DOHH2 (cell line): Measurements from ENCODE around the gene SMAD3.

Source experiments
- H3F3A ChIP-seq: fragments of 200-600 bp; sonication (generic), shearing (Covaris generic); 2 replicates; pipeline ENCODE4 v1.6.0; 2016; ENCODE audit warnings: antibody characterized with exemption, mild to moderate bottlenecking; ENCODE audit not compliant: control insufficient read depth, insufficient read depth
- H3K27ac ChIP-seq: fragments of 200-600 bp; sonication (generic); 2 replicates; pipeline ENCODE4 v1.5.1; 2014; ENCODE audit warnings: low read depth, mild to moderate bottlenecking, low read length, moderate library complexity
- H3K27me3 ChIP-seq: fragments of 200-600 bp; sonication (generic); 2 replicates; pipeline ENCODE4 v1.6.1; 2014; ENCODE audit warnings: mild to moderate bottlenecking, low read length, mixed read lengths; ENCODE audit not compliant: control insufficient read depth
- H3K36me3 ChIP-seq: fragments of 200-600 bp; sonication (generic); 2 replicates; pipeline ENCODE4 v1.6.1; 2014; ENCODE audit warnings: mild to moderate bottlenecking, low read length, moderate library complexity, mixed read lengths; ENCODE audit not compliant: control insufficient read depth
- H3K4me1 ChIP-seq: fragments of 200-600 bp; sonication (generic); 2 replicates; pipeline ENCODE4 v1.6.1; 2014; ENCODE audit warnings: mild to moderate bottlenecking, low read length, mixed read lengths; ENCODE audit not compliant: control insufficient read depth
- H3K4me2 ChIP-seq: fragments of 200-600 bp; sonication (generic); 2 replicates; pipeline ENCODE4 v1.6.0; 2014; ENCODE audit warnings: mild to moderate bottlenecking, low read length, moderate library complexity
- H3K4me3 ChIP-seq: fragments of 200-600 bp; sonication (generic); 2 replicates; pipeline ENCODE4 v1.5.1; 2014; ENCODE audit warnings: mild to moderate bottlenecking, low read length, mixed read lengths
- H3K79me2 ChIP-seq: fragments of 200-600 bp; sonication (generic); 2 replicates; pipeline ENCODE4 v1.6.1; 2014; ENCODE audit warnings: mild to moderate bottlenecking, low read length, mixed read lengths; ENCODE audit not compliant: control insufficient read depth
- H3K9me2 ChIP-seq: fragments of 200-600 bp; sonication (generic); replicated peaks from 2 replicates; pipeline ENCODE4 v1.6.1; 2014; ENCODE audit warnings: mild to moderate bottlenecking, low read length, mixed read lengths; ENCODE audit not compliant: control insufficient read depth
- H3K9me3 ChIP-seq: fragments of 200-600 bp; sonication (generic); 2 replicates; pipeline ENCODE4 v1.6.1; 2014; ENCODE audit warnings: antibody characterized with exemption, low read length, mixed read lengths; ENCODE audit not compliant: control insufficient read depth, insufficient read depth
- H4K20me1 ChIP-seq: fragments of 200-600 bp; sonication (generic); 2 replicates; pipeline ENCODE4 v1.6.0; 2014; ENCODE audit warnings: low read depth, mild to moderate bottlenecking, antibody characterized with exemption, low read length, moderate library complexity; ENCODE audit not compliant: control insufficient read depth, insufficient read depth
- EZH2phosphoT487 ChIP-seq: fragments of 200-600 bp; sonication (generic); IDR thresholded peaks from 2 replicates; pipeline ENCODE4 v1.6.1; 2017; ENCODE audit warnings: borderline replicate concordance, mild to moderate bottlenecking, antibody characterized with exemption, low read length, moderate library complexity, mixed read lengths
- TF ChIP-seq, protein P1 (sequence below): fragments of 200-600 bp; sonication (generic); IDR thresholded peaks from one replicate; pipeline ENCODE4 v1.5.1; 2014; ENCODE audit warnings: antibody characterized with exemption, mild to moderate bottlenecking, low read depth, low read length; ENCODE audit not compliant: poor library complexity, severe bottlenecking

Gene SMAD3

DNA sequence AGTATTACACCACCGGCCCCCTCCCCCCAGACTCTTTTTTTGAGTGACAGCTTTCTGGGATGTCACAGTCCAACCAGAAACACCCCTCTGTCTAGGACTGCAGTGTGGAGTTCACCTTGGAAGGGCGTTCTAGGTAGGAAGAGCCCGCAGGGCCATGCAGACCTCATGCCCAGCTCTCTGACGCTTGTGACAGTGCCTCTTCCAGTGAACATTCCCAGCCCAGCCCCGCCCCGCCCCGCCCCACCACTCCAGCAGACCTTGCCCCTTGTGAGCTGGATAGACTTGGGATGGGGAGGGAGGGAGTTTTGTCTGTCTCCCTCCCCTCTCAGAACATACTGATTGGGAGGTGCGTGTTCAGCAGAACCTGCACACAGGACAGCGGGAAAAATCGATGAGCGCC lies 125.4 kb downstream of the SMAD3 start:
- H3F3A ChIP-seq, result no peaks in the 10 kb centered on the region
- H3K27ac ChIP-seq, result no peak overlapping the region
- no peaks in the 10 kb centered on the region for H3K79me2 ChIP-seq
- H3K4me2 ChIP-seq, result no peak overlapping the region
- H3K9me2 ChIP-seq, result no peaks in the 10 kb centered on the region
- H3K9me3 ChIP-seq, result no peaks in the 10 kb centered on the region
- no peaks in the 10 kb centered on the region for H4K20me1 ChIP-seq
- TF ChIP-seq EZH2phosphoT487, result no peak
- TF ChIP-seq, protein P1, sequence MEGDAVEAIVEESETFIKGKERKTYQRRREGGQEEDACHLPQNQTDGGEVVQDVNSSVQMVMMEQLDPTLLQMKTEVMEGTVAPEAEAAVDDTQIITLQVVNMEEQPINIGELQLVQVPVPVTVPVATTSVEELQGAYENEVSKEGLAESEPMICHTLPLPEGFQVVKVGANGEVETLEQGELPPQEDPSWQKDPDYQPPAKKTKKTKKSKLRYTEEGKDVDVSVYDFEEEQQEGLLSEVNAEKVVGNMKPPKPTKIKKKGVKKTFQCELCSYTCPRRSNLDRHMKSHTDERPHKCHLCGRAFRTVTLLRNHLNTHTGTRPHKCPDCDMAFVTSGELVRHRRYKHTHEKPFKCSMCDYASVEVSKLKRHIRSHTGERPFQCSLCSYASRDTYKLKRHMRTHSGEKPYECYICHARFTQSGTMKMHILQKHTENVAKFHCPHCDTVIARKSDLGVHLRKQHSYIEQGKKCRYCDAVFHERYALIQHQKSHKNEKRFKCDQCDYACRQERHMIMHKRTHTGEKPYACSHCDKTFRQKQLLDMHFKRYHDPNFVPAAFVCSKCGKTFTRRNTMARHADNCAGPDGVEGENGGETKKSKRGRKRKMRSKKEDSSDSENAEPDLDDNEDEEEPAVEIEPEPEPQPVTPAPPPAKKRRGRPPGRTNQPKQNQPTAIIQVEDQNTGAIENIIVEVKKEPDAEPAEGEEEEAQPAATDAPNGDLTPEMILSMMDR, result no peak
- H3K27me3 ChIP-seq, result no peaks in the 10 kb centered on the region
- no peak overlapping the region for H3K4me3 ChIP-seq
- H3K36me3 ChIP-seq, result peaks cover 19% of the 10 kb centered on the region
- no peaks in the 10 kb centered on the region for H3K4me1 ChIP-seq

DNA sequence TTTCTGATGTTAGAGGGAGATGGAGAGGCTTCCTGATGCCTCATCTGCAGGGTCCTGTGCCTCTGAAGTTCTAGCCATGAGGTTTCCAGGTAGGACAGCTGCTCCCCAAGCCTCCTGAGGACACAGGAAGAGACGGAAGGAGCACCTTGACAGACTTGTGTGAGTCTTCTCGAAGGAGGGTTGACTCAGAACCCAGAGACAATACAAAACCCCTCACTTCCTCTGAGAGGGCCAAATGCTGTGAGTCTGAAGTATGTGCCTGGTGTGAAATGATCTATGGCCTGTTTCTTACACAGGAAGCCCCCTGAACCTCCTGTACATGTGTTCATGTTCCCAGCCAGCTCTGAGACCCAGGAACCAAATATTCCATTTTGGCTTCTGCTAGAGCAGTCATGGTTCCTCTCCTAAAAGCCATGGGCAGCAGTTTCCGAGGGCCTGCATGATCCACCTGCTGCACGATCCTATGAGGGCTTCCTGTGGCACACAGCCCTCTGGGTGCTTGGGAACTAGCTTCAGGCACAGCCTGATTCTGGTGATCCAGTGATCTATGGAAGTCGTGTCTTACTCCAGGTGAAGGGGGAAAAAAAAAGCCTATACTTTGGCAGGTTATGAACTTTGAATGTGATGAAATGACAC lies 126.9 kb downstream of the SMAD3 start:
- H3K9me3 ChIP-seq, result no peaks in the 10 kb centered on the region
- no peaks in the 10 kb centered on the region for H4K20me1 ChIP-seq
- H3K36me3 ChIP-seq, result peaks cover 14% of the 10 kb centered on the region
- no peaks in the 10 kb centered on the region for H3K27me3 ChIP-seq
- no peaks in the 10 kb centered on the region for H3F3A ChIP-seq
- no peak overlapping the region for H3K4me2 ChIP-seq
- TF ChIP-seq, protein P1, result no peak
- TF ChIP-seq EZH2phosphoT487, result no peak
- no peaks in the 10 kb centered on the region for H3K4me1 ChIP-seq
- no peaks in the 10 kb centered on the region for H3K9me2 ChIP-seq
- no peaks in the 10 kb centered on the region for H3K79me2 ChIP-seq
- H3K27ac ChIP-seq, result no peak overlapping the region
- H3K4me3 ChIP-seq, result no peak overlapping the region

GRCh38 chr15:67193223-67193990 lies 128.0 kb downstream of the SMAD3 start:
- Histone ChIP-seq H3K27me3 (no peaks in the 10 kb centered on the region), H3K4me2 (no peak overlapping the region), H3F3A (no peaks in the 10 kb centered on the region), H3K4me3 (no peak overlapping the region), H3K9me2 (no peaks in the 10 kb centered on the region), H3K9me3 (no peaks in the 10 kb centered on the region), H3K4me1 (0 out of 2 replicates have a peak, but pooled peaks cover 3% of the 10 kb centered on the region), H3K79me2 (no peaks in the 10 kb centered on the region), H3K27ac (no peak overlapping the region), H3K36me3 (peaks cover 9% of the 10 kb centered on the region), H4K20me1 (no peaks in the 10 kb centered on the region)
- TF ChIP-seq EZH2phosphoT487, result no peak
- TF ChIP-seq, protein P1, result no peak
